Measurements from ENCODE around the gene ERMN.

The ERMN gene

GRCh38 chr2:157339965-157340655 is 14.5 kb upstream of the ERMN start:
- 0 out of 2 replicates have a peak, but pooled peaks cover under 1% of the 10 kb centered on the region for H3K9me3 ChIP-seq (ENCODE audit: low read length)
- H3K27ac ChIP-seq (ENCODE audit: low read depth, low read length, poor library complexity, severe bottlenecking), result no peak overlapping the region
- H3K36me3 ChIP-seq (ENCODE audit: insufficient read depth, low read length), result 0 out of 2 replicates have a peak, but pooled peaks cover 4% of the 10 kb centered on the region
- H4K20me1 ChIP-seq (ENCODE audit: insufficient read depth, low read length), result no peaks in the 10 kb centered on the region
- H3K9me2 ChIP-seq (ENCODE audit: low read depth, low read length), result no peaks in the 10 kb centered on the region
- H3F3A ChIP-seq (ENCODE audit: insufficient read depth, low read length), result no peaks in the 10 kb centered on the region
- H3K4me2 ChIP-seq (ENCODE audit: low read length), result no peak overlapping the region
- H3K27me3 ChIP-seq (ENCODE audit: insufficient read depth, low read length), result no peaks in the 10 kb centered on the region
- no peak overlapping the region for H3K4me3 ChIP-seq (ENCODE audit: low read depth, low read length, poor library complexity, severe bottlenecking)
- TF ChIP-seq EZH2 (IDR thresholded peaks at IDR 0.05; ENCODE audit: borderline replicate concordance, low read length), result no peak
- TF ChIP-seq, protein P1, sequence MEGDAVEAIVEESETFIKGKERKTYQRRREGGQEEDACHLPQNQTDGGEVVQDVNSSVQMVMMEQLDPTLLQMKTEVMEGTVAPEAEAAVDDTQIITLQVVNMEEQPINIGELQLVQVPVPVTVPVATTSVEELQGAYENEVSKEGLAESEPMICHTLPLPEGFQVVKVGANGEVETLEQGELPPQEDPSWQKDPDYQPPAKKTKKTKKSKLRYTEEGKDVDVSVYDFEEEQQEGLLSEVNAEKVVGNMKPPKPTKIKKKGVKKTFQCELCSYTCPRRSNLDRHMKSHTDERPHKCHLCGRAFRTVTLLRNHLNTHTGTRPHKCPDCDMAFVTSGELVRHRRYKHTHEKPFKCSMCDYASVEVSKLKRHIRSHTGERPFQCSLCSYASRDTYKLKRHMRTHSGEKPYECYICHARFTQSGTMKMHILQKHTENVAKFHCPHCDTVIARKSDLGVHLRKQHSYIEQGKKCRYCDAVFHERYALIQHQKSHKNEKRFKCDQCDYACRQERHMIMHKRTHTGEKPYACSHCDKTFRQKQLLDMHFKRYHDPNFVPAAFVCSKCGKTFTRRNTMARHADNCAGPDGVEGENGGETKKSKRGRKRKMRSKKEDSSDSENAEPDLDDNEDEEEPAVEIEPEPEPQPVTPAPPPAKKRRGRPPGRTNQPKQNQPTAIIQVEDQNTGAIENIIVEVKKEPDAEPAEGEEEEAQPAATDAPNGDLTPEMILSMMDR (IDR thresholded peaks at IDR 0.05; ENCODE audit: low read length), result no peak
- no peak overlapping the region for H2AFZ ChIP-seq (ENCODE audit: low read length)
- no peak overlapping the region for H3K9ac ChIP-seq (ENCODE audit: low read length)
- peaks cover 9% of the 10 kb centered on the region for H3K4me1 ChIP-seq (ENCODE audit: insufficient read depth, low read length, severe bottlenecking)
- H3K79me2 ChIP-seq (ENCODE audit: insufficient read depth, low read length), result no peaks in the 10 kb centered on the region

GRCh38 chr2:157337978-157338377 is 12.4 kb upstream of the ERMN start:
- Histone ChIP-seq H3K4me3 (ENCODE audit: low read depth, low read length, poor library complexity, severe bottlenecking) (no peak overlapping the region), H3K27me3 (ENCODE audit: insufficient read depth, low read length) (no peaks in the 10 kb centered on the region), H4K20me1 (ENCODE audit: insufficient read depth, low read length) (no peaks in the 10 kb centered on the region), H2AFZ (ENCODE audit: low read length) (no peak overlapping the region), H3K4me1 (ENCODE audit: insufficient read depth, low read length, severe bottlenecking) (peaks cover 9% of the 10 kb centered on the region), H3F3A (ENCODE audit: insufficient read depth, low read length) (no peaks in the 10 kb centered on the region), H3K9me2 (ENCODE audit: low read depth, low read length) (no peaks in the 10 kb centered on the region), H3K27ac (ENCODE audit: low read depth, low read length, poor library complexity, severe bottlenecking) (no peak overlapping the region), H3K9ac (ENCODE audit: low read length) (no peak overlapping the region), H3K79me2 (ENCODE audit: insufficient read depth, low read length) (no peaks in the 10 kb centered on the region), H3K9me3 (ENCODE audit: low read length) (no peaks in the 10 kb centered on the region), H3K36me3 (ENCODE audit: insufficient read depth, low read length) (0 out of 2 replicates have a peak, but pooled peaks cover 4% of the 10 kb centered on the region), H3K4me2 (ENCODE audit: low read length) (no peak overlapping the region)
- TF ChIP-seq, protein P1 (IDR thresholded peaks at IDR 0.05; ENCODE audit: low read length), result no peak
- TF ChIP-seq EZH2 (IDR thresholded peaks at IDR 0.05; ENCODE audit: borderline replicate concordance, low read length), result no peak

DNA sequence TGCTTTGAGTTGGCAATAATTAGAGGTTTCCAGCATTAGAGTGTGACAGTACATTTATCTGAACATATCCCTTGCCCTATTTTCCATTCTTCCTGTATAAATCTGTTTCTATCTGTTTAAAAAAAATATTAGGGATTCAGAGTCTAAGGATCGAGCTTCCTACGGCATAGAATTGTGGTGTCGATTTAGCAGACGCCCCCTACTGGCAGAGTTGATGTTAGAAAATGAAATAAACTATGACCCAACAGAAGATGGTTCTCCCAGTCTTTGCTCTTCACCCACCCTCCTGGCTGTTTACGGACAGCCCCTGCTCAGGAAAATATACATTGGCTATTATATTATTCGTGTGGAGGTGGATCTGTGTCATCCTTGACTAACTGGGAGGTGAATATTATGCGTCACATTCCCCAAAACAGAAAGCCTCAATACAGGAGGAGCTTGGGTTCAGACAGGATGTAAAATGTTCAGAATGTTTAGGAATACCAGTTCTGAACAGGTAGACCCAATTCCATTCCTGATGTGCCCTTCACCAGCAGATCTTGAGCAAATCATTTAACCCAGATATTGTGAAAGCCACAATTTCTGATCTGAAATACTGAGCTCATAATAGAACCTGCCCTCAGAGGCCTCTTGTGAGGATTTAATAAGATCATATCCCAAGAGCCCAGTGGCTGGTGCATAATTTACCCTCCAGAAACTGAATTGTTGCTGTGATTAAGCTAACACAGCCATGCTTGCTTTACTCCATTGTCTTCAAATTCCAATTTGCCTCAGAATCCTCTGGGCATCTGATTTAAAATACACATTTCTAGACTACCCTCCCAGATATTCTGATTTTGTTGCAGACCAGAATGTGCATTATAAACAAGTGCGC is 10.8 kb upstream of the ERMN start:
- Histone ChIP-seq H3K4me1 (ENCODE audit: insufficient read depth, low read length, severe bottlenecking) (peaks cover 9% of the 10 kb centered on the region), H3K27me3 (ENCODE audit: insufficient read depth, low read length) (no peaks in the 10 kb centered on the region), H2AFZ (ENCODE audit: low read length) (no peak overlapping the region), H3K79me2 (ENCODE audit: insufficient read depth, low read length) (no peaks in the 10 kb centered on the region), H3K27ac (ENCODE audit: low read depth, low read length, poor library complexity, severe bottlenecking) (no peak overlapping the region), H3K9ac (ENCODE audit: low read length) (no peak overlapping the region), H4K20me1 (ENCODE audit: insufficient read depth, low read length) (no peaks in the 10 kb centered on the region), H3K9me2 (ENCODE audit: low read depth, low read length) (no peaks in the 10 kb centered on the region), H3K4me3 (ENCODE audit: low read depth, low read length, poor library complexity, severe bottlenecking) (no peak overlapping the region), H3K36me3 (ENCODE audit: insufficient read depth, low read length) (no peaks in the 10 kb centered on the region), H3K4me2 (ENCODE audit: low read length) (no peak overlapping the region; the same call in 1 of the 2 replicates), H3F3A (ENCODE audit: insufficient read depth, low read length) (no peaks in the 10 kb centered on the region), H3K9me3 (ENCODE audit: low read length) (no peaks in the 10 kb centered on the region)
- TF ChIP-seq, protein P1 (IDR thresholded peaks at IDR 0.05; ENCODE audit: low read length), result peak; percentile 84
- TF ChIP-seq EZH2 (IDR thresholded peaks at IDR 0.05; ENCODE audit: borderline replicate concordance, low read length), result no peak

All from OCI-LY1 (cell line).